NOMO-1 treated with DMSO at 0.1 percent for 48 hours (cell line): Measurements from ENCODE around the gene DNASE1L2.
"Not testable (repeated sequence)": the region's sequence is repeated elsewhere in the genome, so short reads cannot be mapped to it uniquely, and the experiment has no call there.

ENCODE experiments used
- DNase-seq: peaks from one replicate; lab custom pipeline; 2025; ENCODE audit not compliant: unreplicated experiment; lab: John Stamatoyannopoulos, UW

The DNASE1L2 gene

DNA sequence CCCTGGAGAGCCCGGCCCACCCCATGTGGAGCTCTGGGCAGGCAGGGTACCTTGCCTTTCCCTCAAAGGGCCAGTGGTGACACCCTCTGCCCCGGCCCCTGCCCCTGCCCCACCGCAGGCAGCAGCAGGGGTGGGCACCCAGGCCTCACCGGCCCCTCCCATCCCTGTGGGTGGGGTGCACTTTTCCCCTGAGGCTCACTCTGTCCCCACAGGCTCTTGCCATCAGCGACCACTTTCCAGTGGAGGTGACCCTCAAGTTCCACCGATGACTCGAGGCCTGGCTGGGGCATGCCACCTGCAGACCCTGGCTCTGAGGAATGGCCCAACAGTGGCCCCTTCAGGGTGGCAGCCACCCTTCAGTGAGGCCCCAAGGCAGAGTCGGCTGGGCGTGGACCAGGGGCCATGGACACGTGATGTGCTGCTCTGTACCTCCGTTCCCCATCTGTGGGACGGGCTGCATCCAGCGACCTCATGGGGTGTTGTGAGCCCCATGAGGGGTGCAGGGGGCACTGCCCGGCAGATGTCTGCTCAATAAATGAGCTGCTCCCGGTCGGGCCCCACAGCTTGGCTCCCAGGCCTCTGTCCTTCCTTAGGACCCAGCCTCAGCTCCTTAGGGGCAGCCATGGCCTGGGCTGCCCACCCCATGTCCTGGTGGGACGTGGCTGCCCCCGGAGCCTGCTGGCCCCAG, 2.0 kb downstream of the DNASE1L2 start:
- no peak for DNase-seq

DNA sequence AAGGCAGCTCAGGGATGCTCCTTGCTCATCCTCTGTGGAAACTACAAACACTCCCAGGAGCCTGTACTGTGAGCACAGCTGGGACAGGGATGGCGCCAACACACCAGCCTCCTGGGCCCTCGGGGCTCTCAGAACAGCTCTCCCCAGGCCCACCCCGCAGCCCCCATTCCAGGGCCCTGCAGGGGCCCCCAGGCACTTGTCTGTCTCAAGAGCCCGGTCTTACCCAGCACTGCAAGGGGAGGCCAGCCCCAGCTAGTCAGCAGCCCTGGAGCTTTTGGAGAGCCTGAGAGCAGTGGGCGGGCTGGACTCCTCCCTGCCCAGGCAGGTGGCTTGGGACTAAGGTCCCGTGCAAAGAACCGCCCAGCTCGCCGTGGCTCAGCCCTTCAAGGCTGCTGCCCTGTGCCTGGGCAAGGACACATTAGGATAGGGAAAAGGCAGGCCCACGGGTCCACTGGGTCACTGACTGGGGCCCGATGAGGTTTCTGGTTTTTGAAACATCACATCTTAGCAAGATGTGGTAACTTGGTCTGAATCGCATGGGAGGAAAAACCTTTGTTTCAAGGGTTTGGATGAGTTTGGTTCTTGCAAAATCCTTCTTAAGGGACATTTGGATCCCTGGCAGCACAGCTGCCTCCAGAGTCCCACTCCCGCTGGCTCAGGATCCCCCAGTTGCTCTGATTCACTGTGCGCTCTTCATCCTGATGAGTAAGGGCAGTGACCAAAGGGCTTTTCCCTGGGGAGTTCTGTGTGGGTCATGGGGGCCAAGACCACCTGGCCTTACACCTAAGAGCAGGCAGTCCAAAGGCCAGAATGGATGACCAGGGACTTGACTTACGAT, 2.8 kb downstream of the DNASE1L2 start:
- DNase-seq: no peak

DNA sequence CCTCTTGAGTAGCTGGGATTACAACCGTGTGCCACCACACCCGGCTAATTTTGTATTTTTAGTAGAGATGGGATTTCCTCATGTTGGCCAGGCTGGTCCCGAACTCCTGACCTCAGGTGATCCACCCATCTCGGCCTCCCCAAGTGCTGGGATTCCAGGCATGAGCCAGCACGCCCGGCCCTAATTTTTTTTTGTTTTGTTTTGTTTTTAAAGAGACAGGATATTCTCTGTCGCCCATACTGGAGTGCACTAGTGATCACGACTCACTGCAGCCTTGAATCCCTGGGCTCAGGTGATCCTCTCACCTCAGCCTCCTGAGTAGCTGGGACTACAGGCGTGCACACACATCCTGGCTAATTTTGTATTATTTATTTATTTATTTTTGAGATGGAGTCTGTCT, 4.1 kb downstream of the DNASE1L2 start:
- not testable (repeated sequence) for DNase-seq

DNA sequence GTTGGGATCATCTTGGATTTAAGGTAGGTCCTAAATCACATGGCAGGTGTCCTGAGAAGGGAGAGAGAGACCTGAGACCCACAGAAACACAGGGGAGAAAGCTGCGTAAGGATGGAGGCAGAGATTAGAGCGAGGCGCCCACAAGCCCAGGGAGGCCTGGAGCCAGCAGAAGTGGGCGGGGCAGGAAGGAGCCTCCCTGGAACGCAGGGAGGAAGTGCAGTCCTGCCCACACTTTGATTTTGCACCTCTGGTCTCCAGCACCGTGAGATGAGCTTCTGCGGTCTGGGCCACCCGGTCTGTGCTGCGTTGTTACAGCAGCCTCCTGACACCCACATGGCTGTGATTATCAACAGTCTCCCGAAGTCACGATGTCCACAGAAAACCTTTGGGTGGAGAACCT, 6.4 kb downstream of the DNASE1L2 start:
- no peak for DNase-seq

DNA sequence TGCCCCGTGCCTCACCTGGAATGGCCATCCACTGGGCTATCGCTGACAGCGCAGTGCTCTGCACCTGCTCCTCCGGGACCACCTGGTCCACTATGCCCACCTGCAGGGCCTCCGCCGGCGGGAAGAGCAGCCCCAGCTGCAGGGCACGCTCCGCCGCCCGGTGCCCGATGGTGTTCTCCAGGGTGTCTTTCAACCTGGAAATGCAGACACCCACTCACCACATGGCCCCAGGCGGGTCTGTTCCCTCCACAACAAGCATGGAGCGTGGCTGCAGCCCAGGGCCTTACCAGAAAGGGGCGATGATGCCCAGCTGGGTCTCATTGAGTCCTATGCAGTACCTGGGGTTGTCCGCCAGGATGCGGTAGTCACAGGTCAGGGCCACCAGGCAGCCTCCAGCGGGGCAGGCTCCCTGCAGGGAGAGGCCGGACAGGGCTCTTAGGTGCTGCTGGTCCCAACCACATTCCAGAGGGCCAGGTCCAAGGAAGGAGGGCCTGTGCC, 6.8 kb downstream of the DNASE1L2 start:
- no peak for DNase-seq

DNA sequence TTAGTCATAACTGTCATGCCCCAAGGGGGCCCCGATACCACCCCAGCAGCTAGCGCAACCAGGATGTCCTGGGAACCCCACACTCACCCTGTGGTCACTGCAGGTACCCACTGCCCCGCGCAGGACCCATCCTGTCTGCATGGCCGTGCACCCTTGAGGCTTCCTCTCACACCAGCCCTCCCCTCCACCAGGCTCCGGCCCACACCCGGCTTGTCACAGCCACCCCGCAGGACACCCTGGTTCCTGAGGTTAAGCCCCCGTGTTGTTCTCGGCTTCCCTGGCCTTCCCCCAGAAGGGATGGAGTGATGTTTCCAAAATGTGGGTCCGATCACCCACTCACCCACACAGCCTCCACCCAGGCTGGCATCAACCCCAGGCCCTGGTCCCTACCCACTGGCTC, 7.5 kb downstream of the DNASE1L2 start:
- no peak for DNase-seq

DNA sequence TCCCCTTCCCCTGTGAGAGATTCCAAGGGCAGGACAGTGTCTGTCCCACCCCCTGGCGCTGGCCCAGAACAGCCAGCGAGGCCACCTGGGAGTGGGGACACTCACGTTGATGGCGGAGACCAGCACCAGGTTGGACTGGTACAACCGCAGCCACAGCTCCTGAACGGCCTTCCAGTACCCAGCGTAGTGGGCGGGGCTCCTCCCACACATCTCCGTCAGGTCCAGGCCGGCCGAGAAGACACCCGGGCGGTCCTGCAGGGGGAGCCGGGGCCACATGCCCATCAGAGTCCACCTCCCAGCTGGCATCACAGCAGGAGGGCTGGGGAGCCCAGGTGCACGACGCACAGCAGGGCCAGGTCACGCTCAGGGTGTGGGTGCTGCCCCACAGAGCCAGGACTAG, 8.1 kb downstream of the DNASE1L2 start:
- DNase-seq: no peak

DNA sequence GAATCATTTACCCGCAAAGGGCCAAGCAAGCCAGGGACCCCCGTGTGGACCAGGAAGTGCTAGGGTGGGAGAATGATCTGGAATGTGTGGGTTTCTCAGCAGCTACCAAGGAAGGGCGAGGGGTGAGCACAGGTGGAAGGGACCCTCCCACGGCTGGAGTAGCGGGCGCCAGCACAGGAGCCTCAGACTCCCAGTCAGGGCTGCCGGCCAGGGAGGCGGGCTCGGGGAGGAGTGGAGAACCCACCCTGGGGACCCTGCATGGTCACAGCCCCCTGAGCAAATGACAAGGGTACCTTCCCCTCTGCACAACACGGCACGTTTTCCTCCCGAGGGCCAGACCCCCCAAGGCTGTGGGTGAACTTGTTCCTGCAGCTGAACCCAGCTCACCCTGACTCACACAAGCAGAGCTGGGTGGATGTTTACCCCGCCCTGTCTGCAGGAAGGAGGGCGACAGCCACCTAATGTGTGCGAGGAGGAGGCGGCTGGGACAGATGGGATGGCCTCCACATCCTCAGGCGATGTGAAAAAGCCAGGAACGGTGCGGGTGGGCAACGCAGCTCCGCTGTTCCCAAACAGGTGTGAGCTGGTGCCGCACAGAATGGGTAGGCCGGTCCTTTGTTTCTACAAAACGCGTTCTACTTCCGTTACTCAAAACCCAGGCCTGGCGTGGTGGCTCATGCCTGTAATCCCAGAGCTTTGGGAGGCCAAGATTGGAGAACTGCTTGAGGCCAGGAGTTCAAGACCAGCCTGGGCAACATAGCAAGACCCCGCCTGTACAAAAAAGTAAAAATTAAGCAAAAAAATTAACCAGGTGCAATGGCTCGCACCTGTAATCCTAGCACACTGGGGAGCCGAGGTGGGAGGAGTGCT, 8.9 kb downstream of the DNASE1L2 start:
- no peak for DNase-seq

DNA sequence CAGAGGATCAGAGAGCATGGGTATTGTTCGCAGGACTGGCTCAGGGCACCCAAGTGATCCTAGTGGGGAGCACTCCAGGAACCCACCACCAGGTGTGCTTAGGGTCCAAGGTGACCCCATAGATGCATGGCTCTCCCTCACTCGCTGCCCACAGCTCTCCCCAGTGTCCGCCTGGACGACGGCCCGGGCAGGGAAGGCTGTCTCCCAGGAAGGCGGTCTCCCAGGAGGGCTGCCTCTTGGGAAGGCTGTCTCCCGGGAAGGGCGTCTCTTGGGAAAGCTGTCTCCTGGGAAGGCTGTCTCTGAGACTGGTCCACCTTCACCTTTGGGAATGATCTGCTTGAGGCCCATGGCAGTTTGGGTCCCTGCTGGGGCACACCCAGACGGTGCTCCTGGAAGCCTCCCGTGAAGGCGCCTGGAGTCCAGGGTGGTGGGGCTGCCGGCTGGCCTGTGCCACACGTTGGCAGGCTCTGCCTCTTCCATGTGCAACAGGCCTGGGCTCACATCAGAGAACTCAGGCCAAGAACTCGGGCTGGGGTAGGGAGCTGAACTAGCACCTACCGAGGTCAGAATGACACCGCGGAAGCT, 10.1 kb downstream of the DNASE1L2 start:
- DNase-seq: no peak

DNA sequence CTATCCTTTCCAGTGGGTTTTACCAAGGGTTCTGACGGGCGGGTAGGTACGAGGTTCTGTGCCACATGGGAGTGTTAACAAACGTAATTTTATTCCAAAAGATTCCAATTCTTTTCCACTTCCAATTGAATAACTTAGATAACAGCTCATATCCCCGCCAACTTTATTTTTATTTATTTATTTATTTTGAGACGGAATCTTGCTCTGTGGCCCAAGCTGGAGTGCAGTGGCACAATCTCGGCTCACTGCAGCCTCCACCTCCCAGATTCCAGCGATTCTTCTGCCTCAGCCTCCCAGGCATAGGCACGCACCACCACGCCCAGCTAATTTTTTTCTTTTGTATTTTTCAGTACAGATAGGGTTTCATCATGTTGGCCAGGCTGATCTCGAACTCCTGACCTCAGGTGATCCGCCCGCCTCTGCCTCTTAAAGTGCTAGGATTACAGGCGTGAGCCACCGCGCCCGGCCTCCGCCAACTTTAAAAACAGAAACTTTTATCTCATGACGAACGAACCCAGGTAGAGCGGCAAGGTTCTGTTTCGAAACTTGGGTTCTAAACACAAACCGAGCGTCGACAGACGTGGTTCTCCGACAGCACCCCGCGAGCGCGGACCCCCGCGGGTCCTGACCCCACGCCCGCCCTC, 14.5 kb downstream of the DNASE1L2 start:
- peak; percentile 10 for DNase-seq

DNA sequence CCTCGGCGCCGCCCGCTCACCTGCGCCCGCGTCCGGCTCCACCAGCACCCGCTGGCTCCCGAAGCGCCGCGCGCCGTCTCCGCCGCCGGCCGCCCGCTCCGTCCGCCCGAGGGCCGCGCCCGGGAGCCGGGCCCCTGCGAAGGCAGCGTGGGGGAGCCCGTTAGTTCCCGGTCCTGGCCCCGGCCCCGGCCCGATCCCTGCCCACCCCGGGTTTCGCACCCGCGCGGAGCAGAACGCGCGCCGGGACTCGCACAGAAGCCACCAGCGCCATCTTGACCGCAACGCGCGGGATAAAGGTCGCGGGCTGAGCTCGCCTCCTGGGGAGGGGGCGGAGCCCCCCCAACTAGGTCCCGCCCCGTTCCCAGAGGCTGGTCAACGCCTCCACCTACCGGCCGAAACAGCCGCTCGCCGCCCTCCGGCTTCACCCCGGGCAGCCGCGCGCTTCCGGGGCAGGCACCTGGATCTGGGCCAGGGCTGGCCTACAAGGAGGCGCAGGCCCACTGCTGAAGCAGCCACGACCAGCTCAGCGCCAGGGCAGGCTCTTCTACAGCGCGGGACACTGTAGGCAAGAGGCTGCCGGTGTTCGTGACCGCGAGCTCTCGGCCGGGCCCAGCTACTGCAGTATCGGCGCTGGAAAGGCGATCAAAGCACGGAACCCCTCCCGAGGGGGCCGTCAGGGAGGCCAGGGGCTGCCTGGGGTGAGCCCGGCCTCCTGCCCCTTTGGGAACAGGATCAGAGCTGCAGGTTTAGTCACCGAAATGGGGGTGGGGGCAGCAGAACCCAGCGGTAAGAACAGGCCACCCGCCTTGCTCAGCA, 15.3 kb downstream of the DNASE1L2 start, which contains the start of gene ECI1:
ECI1 (minus strand) TSS at position 292 of the 816 bp plus-strand sequence; CDS start at position 271, 21 bp downstream.
- DNase-seq: peak; percentile 87

DNA sequence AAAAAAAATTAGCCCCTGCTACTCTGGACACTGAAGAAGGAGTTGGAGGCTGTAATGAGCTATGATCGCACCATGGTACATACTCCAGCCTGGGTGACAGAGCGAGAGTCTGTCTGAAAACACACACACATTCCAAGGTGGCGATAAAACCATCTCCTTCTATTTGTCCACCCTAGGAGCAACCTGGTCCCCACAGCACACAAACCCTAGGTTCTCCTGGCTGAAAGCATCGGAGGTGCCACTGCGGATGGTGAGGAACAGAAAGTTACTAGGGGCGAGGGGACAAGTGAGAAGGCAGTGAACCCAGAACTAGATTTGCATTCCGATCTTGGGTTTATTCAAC, 16.5 kb downstream of the DNASE1L2 start:
- DNase-seq: no peak

DNA sequence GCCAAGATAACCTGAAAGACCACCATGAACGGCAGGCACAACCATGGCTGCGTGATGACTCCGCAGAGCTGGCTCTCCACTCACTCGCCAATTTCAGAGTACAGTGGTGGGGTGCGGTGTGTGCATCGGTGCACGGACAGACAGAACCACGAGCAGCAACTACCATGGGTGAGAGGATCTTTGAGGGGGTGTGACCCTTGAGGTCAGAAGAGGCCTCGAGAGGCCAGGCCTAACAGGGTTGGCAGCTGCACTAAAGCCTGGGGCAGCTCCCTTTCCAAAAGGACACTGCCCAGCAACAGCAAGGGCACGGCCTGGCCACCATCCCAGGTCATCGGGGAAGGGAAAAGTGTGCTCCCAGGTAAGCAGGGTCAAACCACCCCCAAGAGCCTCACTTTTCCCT, 17.0 kb downstream of the DNASE1L2 start:
- no peak for DNase-seq

DNA sequence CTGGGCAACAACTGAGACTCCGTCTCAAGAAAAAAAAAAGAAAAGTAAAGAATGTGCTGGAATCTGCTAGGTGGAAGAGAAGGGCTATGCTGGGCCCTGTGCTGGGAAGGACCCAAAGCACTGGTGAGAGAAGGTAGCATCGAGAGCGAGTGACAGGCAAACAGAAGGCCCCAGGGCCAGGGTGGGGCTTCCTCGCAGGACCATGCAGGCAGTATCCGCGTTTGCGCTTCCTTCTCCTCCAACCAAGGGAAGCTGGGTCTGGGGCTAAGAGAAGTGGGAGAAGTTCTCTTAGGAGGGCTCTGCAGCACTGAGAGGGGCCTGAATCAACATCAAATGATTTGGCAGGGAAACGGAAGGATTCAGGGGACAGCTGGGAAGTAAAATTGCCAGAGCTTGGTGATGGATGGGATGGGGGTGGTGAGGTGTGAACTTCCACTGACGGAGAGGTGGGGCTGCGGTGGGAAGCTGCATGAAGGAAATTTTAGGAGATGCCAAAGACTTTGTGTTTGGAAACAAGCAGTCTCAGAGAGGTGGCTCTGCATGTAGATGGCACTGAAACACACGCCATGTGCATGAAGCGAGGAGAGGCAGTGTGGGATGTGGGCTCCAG, 20.4 kb downstream of the DNASE1L2 start:
- DNase-seq: no peak

DNA sequence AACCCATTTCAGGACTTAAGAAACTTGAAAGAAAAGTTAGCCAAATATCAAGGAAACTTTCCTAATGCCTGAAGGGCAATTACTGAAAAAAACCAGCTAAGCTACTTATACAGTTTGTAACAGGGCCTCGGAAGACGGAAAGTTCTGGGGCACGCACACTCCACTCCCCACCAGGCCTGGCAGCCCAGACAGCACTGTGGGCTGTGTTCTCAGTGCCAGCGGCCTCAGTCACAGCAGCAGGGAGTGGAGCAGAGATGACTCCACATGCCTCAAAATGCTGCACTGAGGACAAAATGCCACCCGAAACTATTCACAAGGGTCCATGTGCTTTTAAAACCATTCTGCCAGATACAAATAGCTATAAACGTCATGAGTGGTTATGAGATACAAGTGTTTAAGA, 21.5 kb downstream of the DNASE1L2 start:
- no peak for DNase-seq

DNA sequence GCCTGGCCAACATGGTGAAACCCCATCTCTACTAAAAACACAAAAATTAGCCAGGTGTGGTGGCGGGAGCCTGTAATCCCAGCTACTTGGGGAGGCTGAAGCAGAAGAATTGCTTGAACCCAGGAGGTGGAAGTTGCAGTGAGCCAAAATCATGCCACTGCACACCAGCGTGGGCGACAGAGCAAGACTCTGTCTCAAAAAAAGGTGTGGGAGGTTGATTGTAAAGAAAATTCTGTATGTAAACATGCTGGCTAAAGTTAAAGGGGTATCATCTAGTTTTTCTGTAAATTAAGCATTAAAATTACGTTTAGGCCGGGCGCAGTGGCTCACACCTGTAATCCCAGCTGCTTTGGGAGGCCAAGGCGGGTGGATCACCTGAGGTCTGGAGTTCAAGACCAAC, 22.3 kb downstream of the DNASE1L2 start:
- DNase-seq: not testable (repeated sequence)

DNA sequence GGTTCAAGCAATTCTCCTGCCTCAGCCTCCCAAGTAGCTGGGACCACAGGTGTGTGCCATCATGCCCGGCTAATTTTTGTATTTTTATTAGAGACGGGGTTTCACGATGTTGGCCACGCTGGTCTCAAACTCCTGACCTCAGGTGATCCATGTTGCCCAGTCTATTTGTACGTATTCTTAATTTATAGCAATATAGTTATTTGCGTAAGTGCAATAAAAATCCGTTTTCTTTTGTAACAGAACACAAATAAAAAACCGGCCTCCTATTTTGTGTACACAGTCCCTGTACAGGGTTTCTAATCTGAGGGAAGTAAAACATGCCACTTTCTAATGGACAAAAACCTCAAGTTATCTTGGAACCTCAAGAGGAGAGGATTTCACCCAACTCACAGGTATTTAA, 24.0 kb downstream of the DNASE1L2 start:
- DNase-seq: no peak

DNA sequence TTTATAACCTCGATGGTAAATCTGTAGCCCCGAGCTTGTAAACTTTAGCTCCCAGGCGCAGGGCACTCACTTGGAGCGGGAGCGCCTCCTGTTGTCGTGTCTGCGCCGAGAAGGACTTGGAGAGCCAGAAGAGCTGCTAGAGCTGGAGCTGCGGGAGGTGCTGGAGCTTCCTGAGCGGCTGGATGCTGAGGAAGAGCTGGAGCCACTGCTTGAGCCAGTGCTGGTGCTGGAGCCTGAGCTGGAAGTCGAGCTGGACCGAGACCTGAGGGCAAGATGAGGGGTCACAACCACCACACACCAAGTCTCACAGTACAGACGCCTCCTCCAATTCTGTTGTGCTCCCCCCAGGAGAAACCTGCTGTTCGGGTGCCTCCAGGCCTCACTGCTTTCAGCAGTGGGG, 26.8 kb downstream of the DNASE1L2 start:
- DNase-seq: not testable (repeated sequence)

DNA sequence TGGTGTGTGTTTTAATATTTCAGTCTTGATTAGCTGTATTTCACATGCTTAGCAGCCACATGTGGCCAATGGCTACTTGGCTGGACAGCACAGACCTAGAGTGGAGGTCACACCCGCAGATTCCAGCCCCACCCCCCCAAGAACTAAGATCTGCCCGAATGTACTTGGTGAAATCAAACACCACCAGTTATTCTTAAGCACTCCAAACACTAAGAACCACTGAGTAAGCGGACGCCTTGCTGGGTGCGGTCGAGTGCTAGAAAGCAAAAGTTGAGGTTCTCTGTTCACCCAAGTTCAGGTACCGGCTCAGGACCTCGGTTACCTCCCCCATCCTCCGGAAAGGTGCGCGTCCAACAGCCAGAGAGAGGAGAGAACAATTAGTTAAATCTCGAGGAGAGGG, 30.6 kb downstream of the DNASE1L2 start:
- not testable (repeated sequence) for DNase-seq
